PFSK-1 (cell line): ENCODE measurements around the gene MRM1.

Experiments
- POLR2AphosphoS5 ChIP-seq: IDR thresholded peaks from 2 replicates; pipeline ENCODE4 v1.6.1; 2012; ENCODE audit warnings: low read depth, mild to moderate bottlenecking, control low read depth, low read length, moderate library complexity
- TAF1 ChIP-seq: IDR thresholded peaks from 2 replicates; pipeline ENCODE4 v1.6.1; 2012; ENCODE audit warnings: low read length, control low read depth, borderline replicate concordance; ENCODE audit not compliant: insufficient read depth

- TF ChIP-seq POLR2AphosphoS5 (0 out of 2 replicates have a peak, but pooled peaks have one; percentile 25), TAF1 (no peak)
These were observed 47.9 kb upstream of the MRM1 start for GRCh38 chr17:36553459-36553858.
